ENCODE data around the gene PBX2.
"Not testable (repeated sequence)": the region's sequence is repeated elsewhere in the genome, so short reads cannot be mapped to it uniquely, and the experiment has no call there.

The PBX2 gene

GRCh38 chr6:32148289-32149091 lies 41.5 kb downstream of the PBX2 start:
- no peak for DNase-seq

GRCh38 chr6:32147401-32148132 lies 42.4 kb downstream of the PBX2 start:
- no peak for DNase-seq

GRCh38 chr6:32146687-32147086 lies 43.3 kb downstream of the PBX2 start:
- no peak for DNase-seq

- DNase-seq: no peak
Observed at GRCh38 chr6:32146287-32146686, 43.7 kb downstream of the PBX2 start.

GRCh38 chr6:32144238-32144637 lies 45.8 kb downstream of the PBX2 start:
- DNase-seq: not testable (repeated sequence)

GRCh38 chr6:32140420-32141046 lies 49.5 kb downstream of the PBX2 start:
- no peak for DNase-seq

GRCh38 chr6:32139590-32139989 lies 50.4 kb downstream of the PBX2 start:
- no peak for DNase-seq

- DNase-seq: no peak
Observed at GRCh38 chr6:32137454-32137853, 52.5 kb downstream of the PBX2 start.

Data from NCI-H2227 treated with DMSO at 0.1 percent for 48 hours (cell line).